Liver (tissue), 9 donors: ENCODE measurements around the gene SAMD4B. TPM values are rescaled to one million over a fixed set of nuclear protein-coding genes. Genes with fewer than 3 reads are reported as not detected.

ENCODE experiments used
- DNase-seq: peaks from one replicate; pipeline ENCODE4 v3.0.0-alpha.2; 2017; ENCODE audit warnings: low spot score
- H3K27ac ChIP-seq, 2 donors: one replicate each; pipeline ENCODE4 v1.7.0; 2013; ENCODE audit warnings: inconsistent platforms in 2 of 2, low read length in 2 of 2, control low read depth in 1 of 2, low read depth in 1 of 2, mild to moderate bottlenecking in 1 of 2
- H3K27me3 ChIP-seq, 4 donors: one replicate each; pipeline versions ENCODE4 v1.6.1 to v1.7.0; 2013; ENCODE audit warnings: low read length in 3 of 4, inconsistent platforms in 1 of 4, mild to moderate bottlenecking in 1 of 4, moderate library complexity in 1 of 4; ENCODE audit not compliant: control insufficient read depth in 4 of 4, insufficient read depth in 4 of 4
- H3K36me3 ChIP-seq, 4 donors: one replicate each; pipeline versions ENCODE4 v1.6.1 to v1.7.0; 2013; ENCODE audit warnings: low read length in 3 of 4, mild to moderate bottlenecking in 3 of 4, low read depth in 1 of 4, moderate library complexity in 1 of 4; ENCODE audit not compliant: control insufficient read depth in 4 of 4, insufficient read depth in 3 of 4
- H3K4me1 ChIP-seq, 4 donors: one replicate each; pipeline versions ENCODE4 v1.6.1 to v1.7.0; 2013; ENCODE audit warnings: low read length in 3 of 4, mild to moderate bottlenecking in 3 of 4, moderate library complexity in 1 of 4; ENCODE audit not compliant: control insufficient read depth in 4 of 4, insufficient read depth in 4 of 4
- H3K4me3 ChIP-seq, 3 donors: one replicate each; pipeline versions ENCODE4 v1.6.1 to v1.7.0; 2013; ENCODE audit warnings: low read length in 3 of 3, control low read depth in 1 of 3, low read depth in 1 of 3, mild to moderate bottlenecking in 1 of 3
- H3K9ac ChIP-seq, 2 donors: one replicate each; pipeline ENCODE4 v1.7.0; 2013; ENCODE audit warnings: low read length in 2 of 2, mild to moderate bottlenecking in 2 of 2, moderate library complexity in 2 of 2, control low read depth in 1 of 2, low read depth in 1 of 2
- H3K9me3 ChIP-seq, 4 donors: one replicate each; pipeline versions ENCODE4 v1.6.1 to v1.7.0; 2013; ENCODE audit warnings: low read length in 3 of 4; ENCODE audit not compliant: control insufficient read depth in 4 of 4
- ATF3 ChIP-seq: IDR thresholded peaks from 2 replicates; pipeline ENCODE4 v1.6.1; 2016; ENCODE audit warnings: antibody characterized with exemption
- CTCF ChIP-seq: fragments of 150-350 bp; IDR thresholded peaks from 2 replicates; pipeline ENCODE4 v1.5.1; 2017; ENCODE audit warnings: improper control_type of control experiment, low read depth, low read length; ENCODE audit not compliant: missing input control
- EGR1 ChIP-seq, 2 donors: IDR thresholded peaks; 2 replicates each; pipeline ENCODE4 v1.6.1; 2016 to 2018; ENCODE audit warnings: antibody characterized with exemption in 2 of 2, low read depth in 2 of 2
- FOXA1 ChIP-seq: IDR thresholded peaks from 2 replicates; pipeline ENCODE4 v1.6.1; 2016; ENCODE audit warnings: antibody characterized with exemption
- FOXA2 ChIP-seq: IDR thresholded peaks from 2 replicates; pipeline ENCODE4 v1.6.1; 2016; ENCODE audit warnings: antibody characterized with exemption
- GABPA ChIP-seq, 2 donors: IDR thresholded peaks in 1 of 2; conservative IDR thresholded peaks in 1 of 2; 2 replicates each; pipeline ENCODE4 v1.6.1; 2016; ENCODE audit warnings: antibody characterized with exemption in 2 of 2, mild to moderate bottlenecking in 1 of 2, moderate library complexity in 1 of 2
- HNF4A ChIP-seq, 2 donors: conservative IDR thresholded peaks; 2 replicates each; pipeline ENCODE4 v1.6.1; 2016; ENCODE audit warnings: antibody characterized with exemption in 2 of 2, mild to moderate bottlenecking in 2 of 2
- HNF4G ChIP-seq: IDR thresholded peaks from 2 replicates; pipeline ENCODE4 v1.6.1; 2016; ENCODE audit warnings: antibody characterized with exemption
- JUND ChIP-seq, 2 donors: IDR thresholded peaks; 2 replicates each; pipeline ENCODE4 v1.6.1; 2016; ENCODE audit warnings: antibody characterized with exemption in 2 of 2
- MAX ChIP-seq: IDR thresholded peaks from 2 replicates; pipeline ENCODE4 v1.6.1; 2016; ENCODE audit warnings: antibody characterized with exemption
- NR2F2 ChIP-seq: IDR thresholded peaks from 2 replicates; pipeline ENCODE4 v1.6.1; 2016; ENCODE audit warnings: antibody characterized with exemption
- RAD21 ChIP-seq, 2 donors: IDR thresholded peaks; 2 replicates each; pipeline ENCODE4 v1.6.1; 2016; ENCODE audit warnings: antibody characterized with exemption in 2 of 2, mild to moderate bottlenecking in 2 of 2
- REST ChIP-seq: IDR thresholded peaks from 2 replicates; pipeline ENCODE4 v1.6.1; 2016; ENCODE audit warnings: antibody characterized with exemption, mild to moderate bottlenecking
- RXRA ChIP-seq, 2 donors: IDR thresholded peaks; 2 replicates each; pipeline ENCODE4 v1.6.1; 2017 to 2018; ENCODE audit warnings: antibody characterized with exemption in 2 of 2, mild to moderate bottlenecking in 1 of 2
- SP1 ChIP-seq: IDR thresholded peaks from 2 replicates; pipeline ENCODE4 v1.6.1; 2018; ENCODE audit warnings: antibody characterized with exemption, mild to moderate bottlenecking
- TAF1 ChIP-seq: conservative IDR thresholded peaks from 2 replicates; pipeline ENCODE4 v1.6.1; 2016; ENCODE audit warnings: antibody characterized with exemption, mild to moderate bottlenecking
- YY1 ChIP-seq: IDR thresholded peaks from 2 replicates; pipeline ENCODE4 v1.6.1; 2016; ENCODE audit warnings: antibody characterized with exemption, mild to moderate bottlenecking
- ZBTB33 ChIP-seq: IDR thresholded peaks from 2 replicates; pipeline ENCODE4 v1.6.1; 2016; ENCODE audit warnings: antibody characterized with exemption
- WGBS: extraction: QIAGEN DNeasy Blood & Tissue Kit; methylation state at CpG from one replicate; pipeline ENCODE4 v1.1.7; 2013; 5-methylcytosine and 5-hydroxymethylcytosine counted together
- polyA plus RNA-seq, 2 donors: library from polyadenylated mRNA; stranded (reverse) in 1 of 2; unstranded in 1 of 2; fragments of 200-250 nt in 1 of 2; fragments of >200 nt in 1 of 2; fragmentation: Nextera tagmentation in 1 of 2; extraction: Ambion mirVana in 1 of 2; gene quantifications; one replicate each; pipeline versions ENCODE4 v1.2.1 to v1.2.3, GENCODE V29; 2013 to 2015
- total RNA-seq, 2 donors: library from RNA; depleted of rRNA; stranded (reverse); fragments of >200 nt; gene quantifications; one replicate each; pipeline ENCODE4 v1.2.3, GENCODE V29; 2014
- donor health status: healthy.
- donor health status: healthy.
- donor health status: healthy.
- donor health status: healthy.
- donor health status: healthy.

The SAMD4B gene
- total and polyA plus RNA-seq, 4 donors, result 17.3 to 39.4 (median 30.5) TPM

- H3K27me3 ChIP-seq, result no peaks in the 10 kb centered on the region
- no peak overlapping the region for H3K27ac ChIP-seq
- H3K4me3 ChIP-seq, result no peak overlapping the region
- no peaks in the 10 kb centered on the region for H3K9me3 ChIP-seq
- peaks cover 3 to 6% (median 5%) of the 10 kb centered on the region in 4 donors for H3K4me1 ChIP-seq
- H3K9ac ChIP-seq, result no peak overlapping the region
- TF ChIP-seq HNF4G (no peak), ZBTB33 (no peak), NR2F2 (no peak), REST (no peak), MAX (no peak), HNF4A (conservative IDR thresholded peaks at IDR 0.05) (no peak), RAD21 (IDR thresholded peaks at IDR 0.05) (no peak), TAF1 (no peak), GABPA (IDR thresholded peaks at IDR 0.05 in 1 of 2, conservative IDR thresholded peaks at IDR 0.05 in 1 of 2) (no peak), CTCF (no peak), YY1 (no peak), JUND (IDR thresholded peaks at IDR 0.05) (no peak), FOXA1 (no peak), ATF3 (no peak), SP1 (no peak)
- DNase-seq, result no peak
- no peaks in the 10 kb centered on the region for H3K36me3 ChIP-seq
Observed at GRCh38 chr19:39321832-39322176, 20.4 kb upstream of the SAMD4B start.

- Histone ChIP-seq H3K4me1 (peaks cover 3 to 9% (median 7%) of the 10 kb centered on the region in 4 donors), H3K9ac (no peak overlapping the region), H3K36me3 (no peaks in the 10 kb centered on the region), H3K27me3 (no peaks in the 10 kb centered on the region), H3K4me3 (no peak overlapping the region), H3K9me3 (no peaks in the 10 kb centered on the region), H3K27ac (no peak overlapping the region)
- 84% methylated on average over 5 of the region's 5 CpGs for WGBS
- no peak for DNase-seq
- TF ChIP-seq RXRA (IDR thresholded peaks at IDR 0.05), result no peak
- TF ChIP-seq EGR1 (IDR thresholded peaks at IDR 0.05; ENCODE audit: low read depth in 2 of 2), result no peak
- no peak for TF ChIP-seq JUND (IDR thresholded peaks at IDR 0.05)
- no peak for TF ChIP-seq NR2F2
- no peak for TF ChIP-seq REST
- no peak for TF ChIP-seq FOXA2
Observed at GRCh38 chr19:39324242-39324842, 17.9 kb upstream of the SAMD4B start.
